ENCODE results near the gene XRCC6.

DNA sequence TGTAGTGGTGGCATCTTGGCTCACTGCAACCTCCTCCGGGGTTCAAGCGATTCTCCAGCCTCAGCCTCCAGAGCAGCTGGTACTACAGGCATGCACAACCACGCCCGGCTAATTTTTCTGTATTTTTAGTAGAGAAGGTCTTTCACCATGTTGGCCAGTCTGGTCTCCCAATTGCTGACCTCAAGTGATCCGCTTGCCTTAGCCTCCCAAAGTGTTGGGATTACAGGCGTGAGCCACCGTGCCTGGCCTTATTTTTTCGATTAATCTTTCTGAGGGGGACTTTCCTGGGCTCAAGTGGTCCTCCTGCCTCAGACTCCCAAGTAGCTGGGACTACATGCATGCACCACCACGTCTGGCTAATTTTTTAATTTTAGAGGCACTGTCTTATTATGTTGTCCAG is 62.0 kb downstream of the XRCC6 start:
- TF ChIP-seq, protein P1, sequence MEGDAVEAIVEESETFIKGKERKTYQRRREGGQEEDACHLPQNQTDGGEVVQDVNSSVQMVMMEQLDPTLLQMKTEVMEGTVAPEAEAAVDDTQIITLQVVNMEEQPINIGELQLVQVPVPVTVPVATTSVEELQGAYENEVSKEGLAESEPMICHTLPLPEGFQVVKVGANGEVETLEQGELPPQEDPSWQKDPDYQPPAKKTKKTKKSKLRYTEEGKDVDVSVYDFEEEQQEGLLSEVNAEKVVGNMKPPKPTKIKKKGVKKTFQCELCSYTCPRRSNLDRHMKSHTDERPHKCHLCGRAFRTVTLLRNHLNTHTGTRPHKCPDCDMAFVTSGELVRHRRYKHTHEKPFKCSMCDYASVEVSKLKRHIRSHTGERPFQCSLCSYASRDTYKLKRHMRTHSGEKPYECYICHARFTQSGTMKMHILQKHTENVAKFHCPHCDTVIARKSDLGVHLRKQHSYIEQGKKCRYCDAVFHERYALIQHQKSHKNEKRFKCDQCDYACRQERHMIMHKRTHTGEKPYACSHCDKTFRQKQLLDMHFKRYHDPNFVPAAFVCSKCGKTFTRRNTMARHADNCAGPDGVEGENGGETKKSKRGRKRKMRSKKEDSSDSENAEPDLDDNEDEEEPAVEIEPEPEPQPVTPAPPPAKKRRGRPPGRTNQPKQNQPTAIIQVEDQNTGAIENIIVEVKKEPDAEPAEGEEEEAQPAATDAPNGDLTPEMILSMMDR (IDR thresholded peaks at IDR 0.05), result no peak
- TF ChIP-seq ZFX (IDR thresholded peaks at IDR 0.05; ENCODE audit: borderline replicate concordance), result no peak

All from 22Rv1 (cell line).